ENCODE results near the gene SLC37A3.

DNA sequence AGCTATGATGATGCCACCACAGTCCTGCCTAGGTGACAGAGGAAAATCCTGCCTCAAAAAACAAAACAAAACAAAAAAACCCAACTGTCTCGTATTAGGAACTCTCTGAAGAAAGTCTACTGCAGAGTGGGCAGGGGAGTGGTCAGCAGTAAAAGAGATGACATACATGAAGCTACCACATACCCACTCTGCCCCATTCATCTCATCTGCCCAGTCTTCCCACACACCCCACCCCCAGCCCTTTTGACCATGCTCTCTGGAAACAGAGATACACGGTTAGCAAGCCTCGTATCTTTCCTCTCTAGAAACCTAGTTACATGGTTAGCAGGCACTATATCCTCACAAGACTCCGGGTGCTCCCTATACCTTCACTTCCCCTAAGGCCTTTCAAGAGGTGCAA, 8.3 kb downstream of the SLC37A3 start:
- TF ChIP-seq CTCF (IDR thresholded peaks at IDR 0.05) (no peak), POLR2A (IDR thresholded peaks at IDR 0.05) (no peak), EP300 (IDR thresholded peaks at IDR 0.05) (no peak)
